GM23338 (cell line): ENCODE measurements around the gene GNAZ. TPM values are rescaled to one million over a fixed set of nuclear protein-coding genes. Genes with fewer than 3 reads are reported as not detected.

Source experiments
- ATAC-seq: fragments of 200-7000 bp; cut with Tn5 transposase; 3 replicates; pipeline ENCODE4 v1.9.1; 2020
- DNase-seq: peaks from one replicate; pipeline ENCODE4 v3.0.0-alpha.2; 2015; ENCODE audit warnings: low spot score
- H2AFZ ChIP-seq: fragments of 200-600 bp; sonication (generic); 2 replicates; pipeline ENCODE4 v1.8.0; 2016; ENCODE audit warnings: antibody characterized with exemption, mild to moderate bottlenecking, moderate library complexity
- H3F3A ChIP-seq: fragments of 200-600 bp; sonication (generic); replicated peaks from 2 replicates; pipeline ENCODE4 v1.8.0; 2017; ENCODE audit warnings: antibody characterized with exemption, mixed run types, low read depth
- H3K27ac ChIP-seq: fragments of 200-600 bp; sonication (generic); 2 replicates; pipeline ENCODE4 v1.6.1; 2016; ENCODE audit warnings: low read depth
- H3K27me3 ChIP-seq: fragments of 200-600 bp; sonication (generic); 2 replicates; pipeline ENCODE4 v1.8.0; 2016; ENCODE audit warnings: mild to moderate bottlenecking, mixed run types, moderate library complexity; ENCODE audit not compliant: insufficient read depth
- H3K36me3 ChIP-seq: fragments of 200-600 bp; sonication (generic); 2 replicates; pipeline ENCODE4 v1.8.0; 2016; ENCODE audit warnings: mild to moderate bottlenecking; ENCODE audit not compliant: insufficient read depth
- H3K4me1 ChIP-seq: fragments of 200-600 bp; sonication (generic); 2 replicates; pipeline ENCODE4 v1.8.0; 2016; ENCODE audit warnings: mild to moderate bottlenecking, moderate library complexity; ENCODE audit not compliant: insufficient read depth
- H3K4me2 ChIP-seq: fragments of 200-600 bp; sonication (generic); 2 replicates; pipeline ENCODE4 v1.7.1; 2017; ENCODE audit warnings: mixed run types
- H3K4me3 ChIP-seq: fragments of 200-600 bp; sonication (generic); 2 replicates; pipeline ENCODE4 v1.6.1; 2016; ENCODE audit warnings: mixed run types
- H3K79me2 ChIP-seq: fragments of 200-600 bp; sonication (generic); replicated peaks from 2 replicates; pipeline ENCODE4 v1.8.0; 2017; ENCODE audit warnings: mild to moderate bottlenecking; ENCODE audit not compliant: insufficient read depth
- H3K9me2 ChIP-seq: fragments of 200-600 bp; sonication (generic); 2 replicates; pipeline ENCODE4 v1.8.0; 2017; ENCODE audit not compliant: insufficient read depth
- H4K20me1 ChIP-seq: fragments of 200-600 bp; sonication (generic); replicated peaks from 2 replicates; pipeline ENCODE4 v1.8.0; 2017; ENCODE audit warnings: mild to moderate bottlenecking; ENCODE audit not compliant: insufficient read depth
- H3K27ac Mint-ChIP-seq: 2 replicates; pipeline ENCODE4 v1.8.0; 2020; ENCODE audit warnings: inconsistent platforms, mild to moderate bottlenecking, moderate library complexity, mixed read lengths
- H3K27me3 Mint-ChIP-seq: 3 replicates; pipeline ENCODE4 v1.8.0; 2022; ENCODE audit warnings: low read depth, mild to moderate bottlenecking, moderate library complexity, mixed read lengths, inconsistent platforms; ENCODE audit not compliant: insufficient read depth, poor library complexity
- H3K36me3 Mint-ChIP-seq: 3 replicates; pipeline ENCODE4 v1.8.0; 2021; ENCODE audit warnings: low read depth, mild to moderate bottlenecking, inconsistent platforms, moderate library complexity, mixed read lengths
- H3K4me1 Mint-ChIP-seq: 3 replicates; pipeline ENCODE4 v1.8.0; 2020; ENCODE audit warnings: mild to moderate bottlenecking, inconsistent platforms, mixed read lengths
- H3K4me3 Mint-ChIP-seq: 3 replicates; pipeline ENCODE4 v1.8.0; 2021; ENCODE audit warnings: moderate library complexity, mild to moderate bottlenecking, inconsistent platforms, mixed read lengths
- H3K9me3 Mint-ChIP-seq: 3 replicates; pipeline ENCODE4 v1.8.0; 2020; ENCODE audit warnings: moderate library complexity, mild to moderate bottlenecking, inconsistent platforms, mixed read lengths
- CREB1 ChIP-seq: fragments of 250-450 bp; sonication (Bioruptor Pico); IDR thresholded peaks from 2 replicates; pipeline ENCODE4 v1.5.0; 2020; ENCODE audit warnings: low read depth, mild to moderate bottlenecking, moderate library complexity
- ETS1 ChIP-seq: IDR thresholded peaks from 2 replicates; pipeline ENCODE4 v1.6.1; 2016; ENCODE audit warnings: antibody characterized with exemption
- NANOG ChIP-seq: IDR thresholded peaks from 2 replicates; pipeline ENCODE4 v1.6.1; 2016; ENCODE audit warnings: antibody characterized with exemption, borderline replicate concordance
- STAT1 ChIP-seq: IDR thresholded peaks from one replicate; pipeline ENCODE4 v1.6.1; 2016; ENCODE audit warnings: antibody characterized with exemption; ENCODE audit not compliant: unreplicated experiment
- ZNF114 ChIP-seq: fragments of 250-450 bp; sonication (Bioruptor Pico); IDR thresholded peaks from 2 replicates; pipeline ENCODE4 v1.5.0; 2020; ENCODE audit warnings: mild to moderate bottlenecking, moderate library complexity
- ZNF331 ChIP-seq: fragments of 250-450 bp; sonication (Bioruptor Pico); IDR thresholded peaks from 2 replicates; pipeline ENCODE4 v1.5.0; 2020; ENCODE audit warnings: low read depth, mild to moderate bottlenecking, moderate library complexity
- ZNF462 ChIP-seq: fragments of 250-450 bp; sonication (Bioruptor Pico); IDR thresholded peaks from 2 replicates; pipeline ENCODE4 v1.5.0; 2020; ENCODE audit warnings: mild to moderate bottlenecking, moderate library complexity
- polyA plus RNA-seq: library from polyadenylated mRNA; unstranded; fragments of >200 nt; fragmentation: Nextera tagmentation; extraction: Ambion mirVana; gene quantifications from 2 replicates; pipeline ENCODE4 v1.2.1, GENCODE V29; 2016
- total RNA-seq: library from RNA; depleted of rRNA; stranded (reverse); fragments of >200 nt; shearing (Covaris generic); gene quantifications from 2 replicates; pipeline ENCODE4 v1.2.3, GENCODE V29; 2014

GNAZ gene
- total and polyA plus RNA-seq, 2 experiments from 2014 or later = 2.9 to 11.1 TPM

- no peaks in the 10 kb centered on the region for H3K27me3 ChIP-seq
- H3K9me3 Mint-ChIP-seq = no peaks in the 10 kb centered on the region; the same call in 2 of the 3 replicates
- peaks cover 6% of the 10 kb centered on the region for H3K4me1 ChIP-seq
- H3K4me1 Mint-ChIP-seq = peaks cover 28% of the 10 kb centered on the region
- peaks cover 18% of the 10 kb centered on the region for H3K27me3 Mint-ChIP-seq
- no peak overlapping the region for H3K4me3 Mint-ChIP-seq
- no peaks in the 10 kb centered on the region for H4K20me1 ChIP-seq
- TF ChIP-seq ZNF331 (CRISPR knock-in tag) = no peak
- no peak for DNase-seq
- H3K4me2 ChIP-seq = no peak overlapping the region
- H3F3A ChIP-seq = no peaks in the 10 kb centered on the region
- H3K36me3 Mint-ChIP-seq = no peaks in the 10 kb centered on the region
- H3K27ac ChIP-seq = no peak overlapping the region
- no peak overlapping the region for H2AFZ ChIP-seq
- H3K4me3 ChIP-seq = no peak overlapping the region
- no peaks in the 10 kb centered on the region for H3K9me2 ChIP-seq
- no peak overlapping the region for H3K27ac Mint-ChIP-seq
- ATAC-seq = no peak
- H3K79me2 ChIP-seq = no peaks in the 10 kb centered on the region
- no peaks in the 10 kb centered on the region for H3K36me3 ChIP-seq
These were observed 88.4 kb downstream of the GNAZ start for GRCh38 chr22:23158516-23159290.

- Histone ChIP-seq H3K4me1 (peaks cover 6% of the 10 kb centered on the region), H3K27ac (no peak overlapping the region), H3K4me3 (no peak overlapping the region), H3K79me2 (no peaks in the 10 kb centered on the region), H2AFZ (no peak overlapping the region), H3F3A (no peaks in the 10 kb centered on the region), H4K20me1 (no peaks in the 10 kb centered on the region), H3K36me3 (no peaks in the 10 kb centered on the region), H3K4me2 (no peak overlapping the region), H3K9me2 (no peaks in the 10 kb centered on the region), H3K27me3 (no peaks in the 10 kb centered on the region)
- Mint-ChIP-seq H3K36me3 (no peaks in the 10 kb centered on the region), H3K27ac (no peak overlapping the region), H3K27me3 (peaks cover 15% of the 10 kb centered on the region), H3K4me1 (peaks cover 25% of the 10 kb centered on the region), H3K4me3 (no peak overlapping the region), H3K9me3 (no peaks in the 10 kb centered on the region; the same call in 2 of the 3 replicates)
- TF ChIP-seq NANOG = no peak
- no peak for TF ChIP-seq ZNF331 (CRISPR knock-in tag)
- TF ChIP-seq CREB1 (CRISPR knock-in tag) = no peak
- TF ChIP-seq ZNF114 = no peak
- ATAC-seq = no peak
- no peak for DNase-seq
These were observed 88.9 kb downstream of the GNAZ start for GRCh38 chr22:23159291-23159630.

GRCh38 chr22:23161029-23161428, 90.7 kb downstream of the GNAZ start:
- no peaks in the 10 kb centered on the region for H3K79me2 ChIP-seq
- H4K20me1 ChIP-seq = no peaks in the 10 kb centered on the region
- H3K9me2 ChIP-seq = no peaks in the 10 kb centered on the region
- no peak overlapping the region for H3K4me3 Mint-ChIP-seq
- no peak for DNase-seq
- no peak overlapping the region for H2AFZ ChIP-seq
- no peaks in the 10 kb centered on the region for H3K36me3 Mint-ChIP-seq
- peaks cover 6% of the 10 kb centered on the region for H3K4me1 ChIP-seq
- ATAC-seq = no peak
- H3K27me3 ChIP-seq = no peaks in the 10 kb centered on the region
- no peaks in the 10 kb centered on the region for H3F3A ChIP-seq
- H3K4me2 ChIP-seq = no peak overlapping the region
- no peak overlapping the region for H3K27ac Mint-ChIP-seq
- peaks cover 19% of the 10 kb centered on the region for H3K4me1 Mint-ChIP-seq
- H3K27ac ChIP-seq = no peak overlapping the region
- no peak overlapping the region for H3K4me3 ChIP-seq
- H3K36me3 ChIP-seq = no peaks in the 10 kb centered on the region
- H3K9me3 Mint-ChIP-seq = no peaks in the 10 kb centered on the region
- peaks cover 16% of the 10 kb centered on the region for H3K27me3 Mint-ChIP-seq
- TF ChIP-seq STAT1 = no peak
- TF ChIP-seq ZNF462 (CRISPR knock-in tag) = no peak
- no peak for TF ChIP-seq NANOG
- no peak for TF ChIP-seq ETS1
